SU-DHL-6 (cell line): Measurements from ENCODE around the gene DALRD3.

Experiments
- EZH2phosphoT487 ChIP-seq: fragments of 200-600 bp; sonication (generic), shearing (Covaris generic); conservative IDR thresholded peaks from 2 replicates; pipeline ENCODE4 v1.6.1; 2018; ENCODE audit warnings: mild to moderate bottlenecking, antibody characterized with exemption, low read length, moderate library complexity, mixed read lengths
- TF ChIP-seq, protein P1 (sequence below): fragments of 200-600 bp; sonication (generic); IDR thresholded peaks from one replicate; pipeline ENCODE4 v1.5.1; 2017; ENCODE audit warnings: antibody characterized with exemption, mild to moderate bottlenecking, low read length, moderate library complexity; ENCODE audit not compliant: insufficient read depth, poor library complexity, severe bottlenecking

DNA sequence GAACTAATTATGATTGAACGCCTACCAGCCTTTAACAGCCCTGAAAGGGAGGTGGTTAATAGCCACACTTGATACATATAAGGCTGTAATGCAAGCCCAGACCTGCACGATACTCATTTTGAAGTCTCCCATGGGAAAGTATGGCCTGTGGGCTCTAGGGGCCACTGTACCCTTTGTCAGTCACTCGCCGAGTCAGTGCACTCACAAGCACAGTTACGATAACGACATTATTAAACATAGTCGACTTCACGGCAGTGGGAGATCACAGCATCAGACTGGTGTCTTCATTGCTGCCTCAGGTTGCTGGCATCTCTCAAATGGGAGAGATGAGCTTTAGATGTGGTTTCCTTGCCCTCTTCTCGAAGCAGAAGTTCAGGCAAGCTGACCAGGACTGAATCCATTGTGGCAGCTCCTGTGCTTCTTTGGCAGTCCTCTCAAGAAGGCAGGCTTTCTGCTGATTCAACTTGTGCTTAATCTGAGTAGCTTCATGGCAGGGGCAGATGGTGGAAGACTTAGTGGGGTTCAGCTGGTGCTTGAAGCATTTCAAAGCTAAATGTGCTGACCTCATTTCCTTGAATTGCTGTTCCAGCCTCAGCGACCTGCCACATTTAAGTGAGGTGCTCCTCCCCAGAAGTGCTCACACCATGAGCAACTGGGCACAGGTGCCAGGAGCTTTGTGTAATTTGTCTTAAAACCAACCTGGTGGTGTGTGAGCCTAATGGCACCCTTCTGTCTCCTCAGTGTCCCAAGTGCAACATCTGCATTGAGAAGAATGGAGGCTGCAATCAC is 44.1 kb downstream of the DALRD3 start:
- TF ChIP-seq, protein P1, sequence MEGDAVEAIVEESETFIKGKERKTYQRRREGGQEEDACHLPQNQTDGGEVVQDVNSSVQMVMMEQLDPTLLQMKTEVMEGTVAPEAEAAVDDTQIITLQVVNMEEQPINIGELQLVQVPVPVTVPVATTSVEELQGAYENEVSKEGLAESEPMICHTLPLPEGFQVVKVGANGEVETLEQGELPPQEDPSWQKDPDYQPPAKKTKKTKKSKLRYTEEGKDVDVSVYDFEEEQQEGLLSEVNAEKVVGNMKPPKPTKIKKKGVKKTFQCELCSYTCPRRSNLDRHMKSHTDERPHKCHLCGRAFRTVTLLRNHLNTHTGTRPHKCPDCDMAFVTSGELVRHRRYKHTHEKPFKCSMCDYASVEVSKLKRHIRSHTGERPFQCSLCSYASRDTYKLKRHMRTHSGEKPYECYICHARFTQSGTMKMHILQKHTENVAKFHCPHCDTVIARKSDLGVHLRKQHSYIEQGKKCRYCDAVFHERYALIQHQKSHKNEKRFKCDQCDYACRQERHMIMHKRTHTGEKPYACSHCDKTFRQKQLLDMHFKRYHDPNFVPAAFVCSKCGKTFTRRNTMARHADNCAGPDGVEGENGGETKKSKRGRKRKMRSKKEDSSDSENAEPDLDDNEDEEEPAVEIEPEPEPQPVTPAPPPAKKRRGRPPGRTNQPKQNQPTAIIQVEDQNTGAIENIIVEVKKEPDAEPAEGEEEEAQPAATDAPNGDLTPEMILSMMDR, result no peak
- TF ChIP-seq EZH2phosphoT487, result no peak
